Mesodermal cell (in vitro differentiated cells): ENCODE results near the gene MOB3B.

ENCODE experiments used
- H3K27ac ChIP-seq: 2 replicates; pipeline ENCODE4 v1.7.0; 2013; ENCODE audit warnings: mild to moderate bottlenecking, low read depth, low read length, moderate library complexity; ENCODE audit not compliant: severe bottlenecking
- H3K36me3 ChIP-seq: 2 replicates; pipeline ENCODE4 v1.7.1; 2013; ENCODE audit warnings: mild to moderate bottlenecking, low read length, moderate library complexity; ENCODE audit not compliant: control insufficient read depth, insufficient read depth
- H3K4me1 ChIP-seq: one replicate; pipeline ENCODE4 v1.7.1; 2013; ENCODE audit warnings: mild to moderate bottlenecking, low read length; ENCODE audit not compliant: insufficient read depth, control insufficient read depth, poor library complexity, severe bottlenecking
- H3K4me3 ChIP-seq: 2 replicates; pipeline ENCODE4 v1.7.0; 2013; ENCODE audit warnings: low read length, control low read depth, mild to moderate bottlenecking; ENCODE audit not compliant: insufficient read depth, poor library complexity, severe bottlenecking; ENCODE audit errors: extremely low read depth
- H3K9me3 ChIP-seq: 2 replicates; pipeline ENCODE4 v1.7.1; 2013; ENCODE audit warnings: mild to moderate bottlenecking, low read length, moderate library complexity; ENCODE audit not compliant: control insufficient read depth
- WGBS, 2 experiments: methylation state at CpG; one replicate each; pipeline ENCODE4 v1.1.5; 2013; ENCODE audit warnings: missing lambda C conversion rate in 2 of 2; ENCODE audit not compliant: insufficient coverage in 2 of 2; 5-methylcytosine and 5-hydroxymethylcytosine counted together

The MOB3B gene

DNA sequence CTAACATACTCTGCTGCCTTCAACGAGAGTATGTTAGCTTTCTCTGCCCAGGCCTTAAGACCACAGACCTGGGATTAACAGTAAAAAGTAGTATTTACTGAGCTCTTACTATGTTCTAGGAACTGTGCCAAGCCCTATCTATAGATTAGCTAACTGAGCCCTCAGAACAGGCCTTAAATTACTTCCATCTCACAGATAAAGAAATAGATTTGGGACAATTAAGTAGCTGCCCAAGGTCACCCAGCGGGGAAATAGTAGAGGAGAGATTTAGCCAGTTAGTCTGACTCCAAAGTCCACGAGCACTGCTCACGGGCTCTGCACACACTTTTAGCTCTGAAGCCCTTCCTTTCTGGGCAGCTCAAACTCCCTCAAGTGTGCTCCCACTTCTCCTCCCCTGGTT lies 168.1 kb downstream of the MOB3B start:
- peaks cover 7% of the 10 kb centered on the region for H3K4me1 ChIP-seq
- no peak overlapping the region for H3K27ac ChIP-seq
- no peaks in the 10 kb centered on the region for H3K36me3 ChIP-seq
- no peaks in the 10 kb centered on the region for H3K9me3 ChIP-seq
- H3K4me3 ChIP-seq = no peak overlapping the region
- WGBS, 2 experiments = 90% methylated on average over 2 to 4 of the region's 4 CpGs

- WGBS, 2 experiments = 87 to 90% methylated on average over 2 to 3 of the region's 6 CpGs
- no peak overlapping the region for H3K4me3 ChIP-seq
- H3K27ac ChIP-seq = no peak overlapping the region
- no peaks in the 10 kb centered on the region for H3K36me3 ChIP-seq
- peaks cover 7% of the 10 kb centered on the region for H3K4me1 ChIP-seq
- H3K9me3 ChIP-seq = no peaks in the 10 kb centered on the region
Observed at GRCh38 chr9:27359763-27360162, 169.9 kb downstream of the MOB3B start.

GRCh38 chr9:27358007-27358406 lies 171.6 kb downstream of the MOB3B start:
- H3K4me3 ChIP-seq = no peak overlapping the region
- peaks cover 7% of the 10 kb centered on the region for H3K4me1 ChIP-seq
- H3K36me3 ChIP-seq = no peaks in the 10 kb centered on the region
- H3K27ac ChIP-seq = no peak overlapping the region
- no peaks in the 10 kb centered on the region for H3K9me3 ChIP-seq

GRCh38 chr9:27356446-27356845 lies 173.2 kb downstream of the MOB3B start:
- 87 to 96% methylated on average over 2 of the region's 2 CpGs for WGBS, 2 experiments
- Histone ChIP-seq H3K27ac (peak overlapping the region; percentile 29), H3K36me3 (peaks cover 3% of the 10 kb centered on the region), H3K4me1 (no peaks in the 10 kb centered on the region), H3K9me3 (no peaks in the 10 kb centered on the region), H3K4me3 (no peak overlapping the region)

- Histone ChIP-seq H3K4me3 (no peak overlapping the region), H3K27ac (no peak overlapping the region), H3K4me1 (no peaks in the 10 kb centered on the region), H3K9me3 (no peaks in the 10 kb centered on the region), H3K36me3 (peaks cover 3% of the 10 kb centered on the region)
- 91 to 92% methylated on average over 3 of the region's 3 CpGs for WGBS, 2 experiments
Observed at GRCh38 chr9:27355166-27355565, 174.4 kb downstream of the MOB3B start.

DNA sequence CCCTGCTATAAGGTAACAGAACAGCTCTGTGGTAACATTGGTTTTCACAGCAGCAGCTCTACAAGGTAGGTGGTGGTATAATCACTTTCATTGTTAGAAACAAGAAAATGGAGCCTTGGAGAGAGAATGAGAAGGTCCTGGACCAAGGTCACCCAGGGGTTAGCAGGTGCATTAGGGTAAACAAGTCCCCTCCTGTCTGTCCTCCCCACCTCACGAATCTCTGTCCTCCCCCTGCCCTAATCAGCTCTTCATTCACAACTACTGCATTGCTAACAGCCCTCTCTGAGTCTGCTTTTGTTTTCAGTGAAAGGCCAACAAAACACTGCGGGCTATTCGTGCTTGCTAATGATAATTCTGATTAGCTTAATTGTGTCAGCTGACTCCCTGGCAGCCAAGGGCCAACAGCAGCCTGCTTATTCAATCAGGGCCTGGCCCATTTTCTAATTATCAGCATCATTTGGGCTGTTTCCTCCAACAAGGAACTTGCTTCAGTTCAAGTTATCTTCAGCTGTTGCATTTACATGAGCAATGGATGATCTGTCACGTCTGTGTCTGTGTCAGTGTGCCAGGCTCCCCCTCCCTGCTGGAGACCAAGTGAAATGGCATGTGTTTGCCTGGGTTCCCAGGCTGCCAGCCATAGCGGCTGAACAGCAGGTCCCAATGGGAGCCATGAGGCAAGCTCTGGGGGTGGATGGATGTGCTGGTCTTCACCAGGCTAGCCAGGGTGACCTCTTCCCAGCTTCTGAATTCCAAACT lies 176.0 kb downstream of the MOB3B start:
- no peaks in the 10 kb centered on the region for H3K9me3 ChIP-seq
- peaks cover 3% of the 10 kb centered on the region for H3K36me3 ChIP-seq
- no peak overlapping the region for H3K4me3 ChIP-seq
- 45 to 78% methylated on average over 2 to 3 of the region's 5 CpGs for WGBS, 2 experiments
- H3K4me1 ChIP-seq = no peaks in the 10 kb centered on the region
- no peak overlapping the region for H3K27ac ChIP-seq

- Histone ChIP-seq H3K9me3 (no peaks in the 10 kb centered on the region), H3K36me3 (peaks cover 3% of the 10 kb centered on the region), H3K27ac (no peak overlapping the region), H3K4me1 (no peaks in the 10 kb centered on the region), H3K4me3 (no peak overlapping the region)
- WGBS, 2 experiments = 81 to 100% methylated on average over 2 to 4 of the region's 4 CpGs
Observed at GRCh38 chr9:27353166-27353473, 176.5 kb downstream of the MOB3B start.

- Histone ChIP-seq H3K36me3 (peaks cover 3% of the 10 kb centered on the region), H3K27ac (no peak overlapping the region), H3K4me1 (no peaks in the 10 kb centered on the region), H3K4me3 (no peak overlapping the region), H3K9me3 (no peaks in the 10 kb centered on the region)
- WGBS, 2 experiments = 83 to 90% methylated on average over 2 to 3 of the region's 5 CpGs
Observed at GRCh38 chr9:27352457-27353165, 177.0 kb downstream of the MOB3B start.

- H3K36me3 ChIP-seq = peaks cover 3% of the 10 kb centered on the region
- no peak overlapping the region for H3K4me3 ChIP-seq
- no peaks in the 10 kb centered on the region for H3K4me1 ChIP-seq
- no peaks in the 10 kb centered on the region for H3K9me3 ChIP-seq
- 90 to 92% methylated on average over 1 to 2 of the region's 2 CpGs for WGBS, 2 experiments
- no peak overlapping the region for H3K27ac ChIP-seq
Observed at GRCh38 chr9:27351438-27351837, 178.2 kb downstream of the MOB3B start.

DNA sequence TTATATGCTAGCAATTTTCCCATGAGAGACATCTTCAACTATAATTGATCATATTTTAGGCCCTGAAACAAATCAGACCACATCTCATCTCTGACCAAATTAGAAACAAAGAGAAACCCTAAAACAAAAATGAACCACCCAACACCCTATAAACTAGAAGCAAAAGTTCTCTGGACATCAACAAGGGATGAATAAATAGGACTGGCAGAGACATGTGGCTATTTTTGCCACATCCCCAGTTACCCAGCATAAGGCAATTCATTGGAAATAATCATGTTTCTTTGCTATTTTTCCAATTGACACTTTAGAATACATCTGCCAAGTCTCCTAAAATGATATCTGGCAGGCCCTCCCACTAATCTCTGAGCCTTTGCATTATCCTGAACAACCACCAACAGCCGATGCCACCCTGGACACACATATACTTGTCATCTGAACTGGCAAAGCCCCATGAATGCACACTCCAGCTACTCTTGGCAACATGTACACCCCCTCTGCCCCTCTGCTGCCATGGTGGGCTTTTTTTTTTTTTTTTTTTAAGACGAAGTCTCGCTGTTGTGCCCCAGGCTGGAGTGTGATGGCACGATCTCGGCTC lies 179.1 kb downstream of the MOB3B start:
- no peaks in the 10 kb centered on the region for H3K9me3 ChIP-seq
- H3K27ac ChIP-seq = no peak overlapping the region
- 95 to 100% methylated on average over 1 to 3 of the region's 5 CpGs for WGBS, 2 experiments
- peaks cover 3% of the 10 kb centered on the region for H3K36me3 ChIP-seq
- H3K4me1 ChIP-seq = no peaks in the 10 kb centered on the region
- H3K4me3 ChIP-seq = no peak overlapping the region

DNA sequence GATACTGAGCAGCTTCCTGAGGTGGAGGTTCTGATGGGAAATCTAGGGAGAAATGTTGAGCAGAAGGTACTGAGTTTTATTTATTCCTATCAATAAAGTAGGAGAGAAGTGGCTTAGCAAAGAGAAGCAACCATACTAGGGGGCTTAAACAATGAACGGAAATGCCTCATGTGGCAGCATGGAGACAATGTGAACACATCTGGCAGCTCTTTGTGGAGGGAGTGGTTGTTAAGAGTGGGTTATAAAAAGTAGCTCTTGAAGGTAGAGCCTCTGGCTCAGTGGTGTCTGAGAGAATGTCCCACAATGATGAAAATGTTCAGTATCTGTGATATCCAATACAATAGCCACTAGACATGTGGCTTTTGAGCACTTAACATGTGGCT lies 179.9 kb downstream of the MOB3B start:
- WGBS, 2 experiments = 67 to 91% methylated on average over 1 of the region's 1 CpG
- H3K27ac ChIP-seq = no peak overlapping the region
- H3K4me1 ChIP-seq = no peaks in the 10 kb centered on the region
- no peak overlapping the region for H3K4me3 ChIP-seq
- no peaks in the 10 kb centered on the region for H3K9me3 ChIP-seq
- H3K36me3 ChIP-seq = peaks cover 3% of the 10 kb centered on the region
